DND-41 (cell line): ENCODE data around the gene NOD2.

Source experiments
- ATAC-seq: fragments of 200-7000 bp; cut with Tn5 transposase; 3 replicates; pipeline ENCODE4 v1.9.1; 2021; ENCODE audit warnings: low read depth; ENCODE audit not compliant: insufficient read depth
- DNase-seq: peaks from one replicate; pipeline ENCODE4 v3.0.0-alpha.2; 2020
- H2AFZ ChIP-seq: 2 replicates; pipeline ENCODE4 v1.6.0; 2012; ENCODE audit warnings: low read depth, low read length
- H3K27ac ChIP-seq: 2 replicates; pipeline ENCODE4 v1.5.1; 2012; ENCODE audit warnings: low read length, inconsistent platforms
- H3K27me3 ChIP-seq: fragments of 200-600 bp; sonication (generic); 2 replicates; pipeline ENCODE4 v1.6.0; 2012; ENCODE audit warnings: low read length, mild to moderate bottlenecking, inconsistent platforms; ENCODE audit not compliant: insufficient read depth, poor library complexity
- H3K36me3 ChIP-seq: 2 replicates; pipeline ENCODE4 v1.5.1; 2012; ENCODE audit warnings: low read length, inconsistent platforms; ENCODE audit not compliant: insufficient read depth
- H3K4me1 ChIP-seq: 2 replicates; pipeline ENCODE4 v1.5.1; 2012; ENCODE audit warnings: mild to moderate bottlenecking, low read length; ENCODE audit not compliant: insufficient read depth
- H3K4me2 ChIP-seq: 2 replicates; pipeline ENCODE4 v1.6.0; 2012; ENCODE audit warnings: mild to moderate bottlenecking, moderate library complexity, low read length, inconsistent platforms; ENCODE audit not compliant: insufficient read depth
- H3K4me3 ChIP-seq, 2 experiments: fragments of 200-600 bp in 1 of 2; shearing (Covaris generic) in 1 of 2; 2 replicates each; pipeline ENCODE4 v1.5.1; 2012 to 2016; ENCODE audit warnings: inconsistent platforms in 2 of 2, low read length in 2 of 2, mild to moderate bottlenecking in 2 of 2, low read depth in 1 of 2, moderate library complexity in 1 of 2
- H3K79me2 ChIP-seq: 2 replicates; pipeline ENCODE4 v1.6.0; 2012; ENCODE audit warnings: low read length, inconsistent platforms; ENCODE audit not compliant: insufficient read depth
- H3K9ac ChIP-seq: 2 replicates; pipeline ENCODE4 v1.6.0; 2012; ENCODE audit warnings: low read depth, mild to moderate bottlenecking, inconsistent platforms, low read length, moderate library complexity
- H3K9me3 ChIP-seq: 2 replicates; pipeline ENCODE4 v1.5.1; 2012; ENCODE audit warnings: low read length, moderate library complexity, mild to moderate bottlenecking, inconsistent platforms; ENCODE audit not compliant: insufficient read depth, severe bottlenecking
- H4K20me1 ChIP-seq: 2 replicates; pipeline ENCODE4 v1.6.0; 2012; ENCODE audit warnings: low read length; ENCODE audit not compliant: insufficient read depth
- CTCF ChIP-seq: IDR thresholded peaks from 2 replicates; pipeline ENCODE4 v1.5.1; 2012; ENCODE audit warnings: borderline replicate concordance, low read length, moderate library complexity, mild to moderate bottlenecking; ENCODE audit not compliant: poor library complexity, severe bottlenecking; ENCODE audit errors: extremely low read depth
- EZH2 ChIP-seq: IDR thresholded peaks from 3 replicates; pipeline ENCODE4 v1.6.1; 2012; ENCODE audit warnings: borderline replicate concordance, low read depth, mild to moderate bottlenecking, moderate library complexity, low read length, inconsistent platforms; ENCODE audit not compliant: severe bottlenecking

Gene NOD2

GRCh38 chr16:50696126-50696525 lies 2.7 kb downstream of the NOD2 start:
- Histone ChIP-seq H2AFZ (no peak overlapping the region), H3K27ac (no peak overlapping the region), H3K4me1 (no peaks in the 10 kb centered on the region), H3K9ac (no peak overlapping the region), H3K79me2 (no peaks in the 10 kb centered on the region), H3K4me3 (no peak overlapping the region), H4K20me1 (no peaks in the 10 kb centered on the region), H3K4me2 (no peak overlapping the region), H3K9me3 (no peaks in the 10 kb centered on the region), H3K36me3 (no peaks in the 10 kb centered on the region), H3K27me3 (no peaks in the 10 kb centered on the region)
- TF ChIP-seq CTCF (no peak), EZH2 (no peak)
- no peak for ATAC-seq
- no peak for DNase-seq

GRCh38 chr16:50696575-50697420 lies 3.4 kb downstream of the NOD2 start:
- ATAC-seq: no peak
- H3K9ac ChIP-seq: no peak overlapping the region
- H2AFZ ChIP-seq: no peak overlapping the region
- no peak overlapping the region for H3K4me2 ChIP-seq
- TF ChIP-seq EZH2 (no peak), CTCF (no peak)
- H3K27me3 ChIP-seq: no peaks in the 10 kb centered on the region
- no peaks in the 10 kb centered on the region for H3K79me2 ChIP-seq
- no peak for DNase-seq
- H3K27ac ChIP-seq: no peak overlapping the region
- H3K9me3 ChIP-seq: no peaks in the 10 kb centered on the region
- H3K4me1 ChIP-seq: no peaks in the 10 kb centered on the region
- no peak overlapping the region for H3K4me3 ChIP-seq
- H4K20me1 ChIP-seq: no peaks in the 10 kb centered on the region
- H3K36me3 ChIP-seq: no peaks in the 10 kb centered on the region

GRCh38 chr16:50697421-50697715 lies 4.0 kb downstream of the NOD2 start:
- DNase-seq (no peak), ATAC-seq (no peak)
- Histone ChIP-seq H3K9me3 (no peaks in the 10 kb centered on the region), H3K79me2 (no peaks in the 10 kb centered on the region), H3K27ac (no peak overlapping the region), H3K4me1 (no peaks in the 10 kb centered on the region), H2AFZ (no peak overlapping the region), H3K9ac (no peak overlapping the region), H3K36me3 (no peaks in the 10 kb centered on the region), H4K20me1 (no peaks in the 10 kb centered on the region), H3K4me2 (no peak overlapping the region), H3K4me3 (no peak overlapping the region), H3K27me3 (no peaks in the 10 kb centered on the region)
- no peak for TF ChIP-seq EZH2
- no peak for TF ChIP-seq CTCF
